NCI-H1048 (cell line): Measurements from ENCODE around the gene PLCB4.

Experiments
- DNase-seq: peaks from one replicate; lab custom pipeline; 2025; lab: John Stamatoyannopoulos, UW

PLCB4 gene

DNA sequence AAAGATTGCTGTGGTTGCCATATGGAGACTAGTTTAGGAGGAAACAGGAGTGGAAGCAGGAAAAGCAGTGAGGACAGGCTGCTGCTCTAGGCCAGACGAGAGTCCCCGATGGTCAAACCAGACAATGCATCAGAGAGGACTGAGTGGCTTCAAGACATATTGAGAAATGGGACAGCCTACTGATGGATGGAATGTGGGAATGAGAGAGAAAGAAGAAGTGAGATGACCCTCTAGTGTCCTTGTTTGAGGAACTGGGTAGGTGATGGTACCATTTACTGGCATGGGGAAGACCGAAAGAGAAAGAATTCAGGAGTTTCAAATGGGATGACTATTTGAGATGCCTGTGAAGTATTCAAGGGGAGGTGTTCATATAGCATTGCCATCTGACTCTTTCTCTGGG is 333.7 kb downstream of the PLCB4 start:
- no peak for DNase-seq

- no peak for DNase-seq
These were observed 334.6 kb downstream of the PLCB4 start for GRCh38 chr20:9403448-9403847.

- no peak for DNase-seq
These were observed 339.0 kb downstream of the PLCB4 start for GRCh38 chr20:9407805-9408421.

DNA sequence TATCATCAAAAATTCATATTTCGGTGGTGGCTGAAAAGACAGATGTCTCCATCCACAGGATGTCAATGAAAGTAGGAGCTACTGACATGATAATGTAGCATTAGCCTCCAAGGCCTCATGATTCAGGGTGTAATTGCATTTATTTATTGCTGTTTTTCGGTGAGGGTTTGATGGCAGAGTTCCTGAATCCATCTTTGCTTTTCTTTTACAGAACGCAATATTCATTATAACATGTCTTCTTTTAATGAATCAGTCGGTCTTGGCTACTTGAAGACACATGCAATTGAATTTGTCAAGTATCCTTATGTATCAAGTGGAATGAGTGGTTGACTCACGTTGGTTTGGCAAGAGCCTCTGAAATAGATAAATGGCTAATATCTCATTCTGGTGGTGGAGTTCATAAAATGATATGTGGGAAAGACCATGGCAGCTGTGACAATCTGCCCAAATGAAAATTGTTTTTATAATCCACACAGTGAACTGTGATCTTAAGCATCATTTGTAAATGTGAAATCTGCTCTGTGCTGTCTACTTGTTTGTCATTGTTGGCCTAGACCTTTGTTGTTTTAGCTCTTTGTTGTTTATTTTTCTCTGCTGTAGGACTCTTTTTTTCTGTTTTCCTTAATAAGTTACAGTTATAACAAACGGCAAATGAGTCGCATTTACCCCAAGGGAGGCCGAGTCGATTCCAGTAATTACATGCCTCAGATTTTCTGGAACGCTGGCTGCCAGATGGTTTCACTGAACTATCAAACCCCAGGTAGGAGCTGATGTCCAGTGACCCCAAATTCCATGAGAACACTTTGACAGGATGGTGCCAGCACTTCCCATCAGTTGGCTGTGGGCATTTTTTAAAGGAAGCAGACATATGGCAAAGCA is 339.8 kb downstream of the PLCB4 start:
- DNase-seq: no peak

DNA sequence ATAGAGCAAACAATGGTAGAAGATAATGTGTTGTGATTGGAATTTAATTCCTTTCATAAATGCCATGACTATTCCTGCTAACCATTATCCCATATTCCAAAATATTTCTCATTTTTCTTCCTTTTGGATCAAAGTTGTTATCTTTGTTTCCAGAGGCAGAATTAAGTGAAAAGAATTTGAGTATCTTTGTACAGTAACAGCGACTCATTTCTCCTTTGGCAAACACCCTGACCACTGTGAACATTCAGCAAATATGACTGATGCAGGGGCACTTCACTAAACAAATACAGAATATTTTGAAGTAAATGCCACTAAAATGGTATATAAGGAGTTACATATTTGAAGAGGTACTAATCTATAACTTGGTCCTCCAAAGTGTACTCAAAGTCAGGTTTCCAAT is 340.5 kb downstream of the PLCB4 start:
- DNase-seq: no peak

GRCh38 chr20:9409981-9410380 is 341.1 kb downstream of the PLCB4 start:
- no peak for DNase-seq

DNA sequence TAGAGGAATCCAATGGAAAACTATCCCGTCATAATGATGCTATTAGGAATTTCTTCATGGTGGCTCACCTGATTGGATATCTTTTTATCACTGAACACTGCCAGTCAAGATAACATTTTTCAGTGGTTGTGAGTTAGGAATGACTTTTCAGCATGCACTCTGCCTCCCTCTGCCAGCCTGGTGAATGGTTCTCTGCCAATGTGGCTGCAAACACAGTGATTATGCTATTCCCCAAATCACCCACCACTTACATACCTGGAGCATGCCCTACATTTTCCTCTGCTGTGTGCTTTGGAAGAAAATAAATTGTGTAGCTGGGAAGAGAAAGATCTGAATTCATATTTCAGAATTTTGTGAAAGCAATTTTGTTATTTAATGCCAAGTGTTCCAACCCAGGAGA is 342.9 kb downstream of the PLCB4 start:
- DNase-seq: no peak

DNA sequence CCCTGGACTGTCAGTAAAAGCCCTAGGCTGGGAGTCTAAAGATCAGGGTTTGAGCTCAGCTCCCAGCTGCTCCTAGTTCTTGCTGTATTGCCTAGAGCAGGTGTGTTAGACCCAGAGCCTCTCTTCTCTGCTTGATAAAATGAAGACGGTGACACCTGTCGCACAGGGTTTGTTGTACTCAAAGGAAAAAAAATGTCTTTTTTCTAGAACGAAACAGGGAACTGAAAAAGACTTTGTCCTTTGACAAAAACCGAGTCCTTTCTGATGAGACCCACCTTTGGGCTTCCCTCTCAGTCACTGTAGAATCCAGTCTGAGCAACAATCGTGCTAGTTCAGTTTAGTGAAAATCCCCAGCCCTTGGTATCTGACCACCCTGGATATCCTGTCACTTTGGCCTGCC is 343.4 kb downstream of the PLCB4 start:
- DNase-seq: no peak

DNA sequence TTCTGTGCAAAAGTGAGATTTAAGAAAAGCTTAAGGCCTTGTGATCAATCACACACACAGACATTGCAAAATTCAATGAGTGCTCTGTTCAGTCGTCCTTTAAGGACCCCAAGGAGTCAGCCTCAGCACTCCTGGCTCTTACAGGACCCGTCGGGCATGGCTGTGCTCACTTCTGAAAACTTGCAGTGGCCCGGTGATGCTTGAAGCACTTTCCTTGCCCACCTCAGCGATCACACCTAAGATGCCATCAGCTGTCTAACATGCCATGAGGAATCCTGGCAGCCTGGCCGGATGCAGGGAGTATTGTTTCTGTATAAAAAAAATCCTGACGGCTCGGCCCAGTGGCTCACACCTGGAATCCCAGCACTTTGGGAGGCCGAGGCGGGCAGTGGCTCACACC is 344.1 kb downstream of the PLCB4 start:
- no peak for DNase-seq

DNA sequence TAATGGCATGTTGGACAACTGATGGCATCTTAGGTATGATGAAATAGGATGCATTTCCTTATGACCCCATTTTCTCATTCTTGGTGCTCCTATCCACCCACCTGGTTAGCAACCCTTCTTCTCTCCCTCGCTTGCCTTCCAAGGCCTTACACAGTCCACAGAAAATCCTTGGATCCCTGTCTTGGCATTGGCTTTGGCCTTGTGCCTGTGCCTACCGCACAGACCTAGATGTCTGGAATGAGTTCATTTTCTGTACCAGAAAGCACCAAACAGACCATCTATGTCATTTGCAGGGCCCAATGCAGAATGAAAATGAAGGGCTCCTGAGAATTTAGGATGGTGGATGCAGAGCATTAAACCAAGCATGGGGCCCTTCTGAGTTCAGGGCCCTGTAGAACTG is 346.5 kb downstream of the PLCB4 start:
- no peak for DNase-seq

GRCh38 chr20:9416421-9416820 is 347.5 kb downstream of the PLCB4 start:
- DNase-seq: no peak

GRCh38 chr20:9417665-9418064 is 348.8 kb downstream of the PLCB4 start:
- no peak for DNase-seq

DNA sequence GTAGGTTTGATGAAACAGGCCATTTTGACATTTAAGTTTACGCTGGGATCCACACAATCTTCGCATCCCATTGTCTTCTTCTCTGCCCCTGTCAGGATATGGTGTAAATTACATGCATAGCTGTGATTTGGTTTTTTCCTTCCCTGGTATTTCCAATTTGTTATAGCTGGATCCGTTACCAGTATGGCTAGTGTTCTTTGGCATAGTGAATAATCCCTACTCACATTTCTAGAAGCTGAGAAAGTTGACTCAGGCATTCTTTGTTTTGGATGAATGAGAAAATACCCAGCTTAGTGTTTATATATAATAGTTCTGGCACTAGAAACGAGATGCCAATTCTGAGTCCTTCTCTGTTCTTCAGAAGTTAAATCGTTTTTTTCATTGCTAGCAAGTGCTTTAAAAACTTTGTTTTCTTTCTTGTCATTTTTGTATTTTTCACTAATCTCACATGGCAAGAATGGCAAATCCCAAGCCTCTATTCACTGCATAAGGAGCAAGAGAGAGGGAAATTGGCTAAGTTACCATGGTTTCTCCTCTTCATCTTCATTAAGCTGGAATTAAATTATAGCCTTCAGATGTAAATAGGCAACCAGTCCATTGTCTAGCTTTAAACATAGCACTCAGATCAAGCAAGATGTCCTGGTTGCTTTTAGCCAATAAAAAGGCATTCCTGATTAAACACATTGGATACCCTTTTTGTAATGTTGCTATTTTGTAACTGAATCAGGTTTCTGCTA is 353.6 kb downstream of the PLCB4 start:
- DNase-seq: no peak

DNA sequence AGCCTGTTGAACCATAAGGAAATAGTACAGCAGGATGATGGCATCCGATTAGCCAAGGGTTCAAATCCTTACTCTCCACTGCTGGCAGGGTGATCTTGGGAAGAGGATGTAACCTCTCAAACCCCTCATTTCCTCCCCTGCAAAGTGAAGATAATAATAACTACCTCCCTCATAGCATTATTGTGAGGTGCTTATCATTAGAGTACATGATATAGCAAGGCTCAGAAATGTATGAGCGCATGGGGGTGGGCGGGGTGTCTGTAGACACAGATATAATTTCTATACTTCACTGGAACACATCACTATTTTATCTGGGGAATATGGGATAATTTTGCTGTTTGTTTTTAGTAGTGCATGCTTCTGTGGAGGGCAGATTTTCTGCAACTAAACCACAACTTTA is 355.7 kb downstream of the PLCB4 start:
- DNase-seq: no peak

DNA sequence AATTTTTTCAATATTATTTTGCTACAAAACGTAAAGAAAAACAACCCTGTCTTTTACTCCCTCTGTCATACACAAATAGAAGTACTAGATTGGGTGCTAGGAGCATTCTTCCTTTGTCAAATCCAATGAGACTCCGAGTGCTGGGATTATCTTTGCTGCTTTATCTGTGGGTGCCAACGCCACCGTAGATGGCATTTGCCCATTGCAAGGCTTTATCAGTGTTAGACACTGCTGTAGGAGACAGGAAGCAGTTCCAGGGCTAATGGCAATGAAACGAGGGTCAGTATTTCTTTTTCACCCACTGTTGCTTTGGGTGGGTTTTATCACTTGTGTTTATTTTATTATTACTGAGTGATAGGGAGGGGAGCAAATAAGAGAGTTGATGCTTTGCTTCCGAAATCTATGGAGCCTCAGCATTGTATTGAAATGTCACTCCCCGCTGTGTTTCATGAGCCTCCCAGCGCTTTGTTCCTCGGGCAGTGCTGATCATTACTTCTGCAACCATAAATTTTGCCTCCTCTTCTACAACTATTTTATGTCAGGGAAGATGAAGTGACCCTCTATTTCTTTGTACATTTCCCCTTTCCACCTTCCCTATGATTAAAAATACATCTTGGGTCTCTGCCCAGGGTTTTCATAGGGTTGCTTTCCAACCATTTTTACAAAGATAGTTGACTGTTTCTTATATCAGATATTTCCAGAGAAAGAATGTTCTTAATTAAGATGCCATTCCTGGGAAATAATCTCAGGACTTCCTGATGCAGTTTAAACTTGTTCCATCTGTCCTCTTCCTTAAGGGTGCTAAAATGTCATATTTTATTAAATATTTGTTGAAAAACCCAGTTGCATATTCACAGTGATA is 358.8 kb downstream of the PLCB4 start:
- DNase-seq: no peak

- no peak for DNase-seq
These were observed 359.4 kb downstream of the PLCB4 start for GRCh38 chr20:9428292-9428607.

DNA sequence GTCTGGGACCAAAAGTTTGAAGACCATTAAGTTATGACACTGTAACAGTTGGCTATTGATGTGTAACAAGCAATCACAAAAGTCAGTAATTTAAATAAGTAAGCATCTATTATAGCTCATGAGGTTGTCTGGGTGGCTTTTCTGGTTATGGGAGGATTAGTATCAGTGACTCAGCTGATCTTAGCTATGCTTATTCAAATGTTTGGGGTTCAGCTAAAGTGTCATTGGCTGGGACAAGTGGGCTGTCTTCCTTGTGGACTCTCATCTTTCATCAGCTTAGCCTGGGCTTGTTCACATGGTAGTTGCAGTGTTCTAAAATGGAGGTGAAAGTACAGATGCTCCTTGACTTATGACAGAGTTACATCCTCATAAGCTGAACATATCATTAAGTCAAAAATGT is 370.9 kb downstream of the PLCB4 start:
- DNase-seq: no peak

DNA sequence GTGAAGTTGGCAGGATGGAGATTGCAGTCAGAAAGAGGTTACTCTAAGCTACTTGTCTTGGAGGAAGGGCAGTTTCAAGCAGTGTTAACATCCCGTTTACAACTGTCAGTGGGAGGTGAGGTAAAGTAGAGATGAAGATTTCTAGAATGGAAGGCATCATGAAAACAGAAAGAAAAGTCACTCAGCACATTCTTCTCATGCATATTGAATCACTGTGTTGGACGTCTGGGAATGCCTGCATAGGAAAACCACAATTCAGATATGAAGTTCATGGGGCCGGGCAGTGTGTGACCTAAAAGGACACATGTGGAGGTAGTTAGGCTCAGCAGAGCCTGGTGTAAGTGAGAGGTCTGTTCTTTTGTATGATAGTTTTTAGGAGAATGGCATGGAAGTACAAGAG is 372.0 kb downstream of the PLCB4 start:
- DNase-seq: no peak

DNA sequence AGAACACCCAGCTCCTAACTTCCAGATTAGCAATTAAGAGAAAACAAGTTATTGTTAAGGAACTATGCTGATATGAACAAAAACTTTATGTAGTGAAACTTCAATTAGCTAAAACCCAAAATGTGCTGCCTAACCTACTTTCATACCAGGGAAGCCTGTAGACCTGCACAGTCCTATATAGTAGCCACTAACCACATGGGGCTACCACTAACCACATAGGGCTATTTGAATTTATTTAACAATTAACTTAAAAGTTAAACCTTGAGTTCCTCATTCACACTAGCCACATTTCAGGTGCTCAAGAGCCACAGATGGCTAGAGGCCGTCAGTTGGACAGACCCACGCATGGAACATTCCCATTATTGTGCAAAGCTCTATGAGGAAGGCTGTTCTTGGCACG is 373.1 kb downstream of the PLCB4 start:
- no peak for DNase-seq

DNA sequence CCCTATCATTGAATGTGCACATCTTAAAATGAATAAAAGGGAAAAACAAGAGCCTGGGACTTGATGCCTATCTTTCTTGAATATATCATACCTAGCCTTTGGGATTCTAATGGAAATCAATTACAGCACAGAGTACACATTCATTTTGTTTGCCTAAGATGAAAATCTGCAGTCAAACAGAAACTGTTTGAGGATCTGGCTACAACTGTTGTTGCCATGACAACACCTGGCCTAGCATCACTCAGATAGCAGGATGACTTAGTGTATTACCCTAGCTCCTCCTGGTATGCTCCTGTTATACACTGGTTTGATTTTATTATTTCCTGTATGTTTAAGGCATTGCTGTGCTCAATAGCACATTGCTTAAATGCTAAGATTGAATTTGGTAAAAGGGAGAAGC is 374.0 kb downstream of the PLCB4 start:
- no peak for DNase-seq

GRCh38 chr20:9444921-9445320 is 376.0 kb downstream of the PLCB4 start:
- no peak for DNase-seq

GRCh38 chr20:9447182-9447581 is 378.3 kb downstream of the PLCB4 start:
- DNase-seq: no peak
